Muscle of leg (tissue), 11 donors: Measurements from ENCODE around the gene MEF2C. TPM values are rescaled to one million over a fixed set of nuclear protein-coding genes. Genes with fewer than 3 reads are reported as not detected.

Experiments used
- DNase-seq: peaks from one replicate; pipeline ENCODE4 v3.0.0; 2013
- H3K27ac ChIP-seq: one replicate; pipeline ENCODE4 v1.5.1; 2013; ENCODE audit warnings: mild to moderate bottlenecking, low read length, control low read depth
- H3K27me3 ChIP-seq: one replicate; pipeline ENCODE4 v1.6.1; 2013; ENCODE audit warnings: low read length; ENCODE audit not compliant: control insufficient read depth, insufficient read depth
- H3K36me3 ChIP-seq: one replicate; pipeline ENCODE4 v1.6.1; 2013; ENCODE audit warnings: low read length; ENCODE audit not compliant: control insufficient read depth, insufficient read depth
- H3K4me1 ChIP-seq: one replicate; pipeline ENCODE4 v1.6.1; 2013; ENCODE audit warnings: low read length; ENCODE audit not compliant: control insufficient read depth, insufficient read depth
- H3K4me3 ChIP-seq: one replicate; pipeline ENCODE4 v1.5.1; 2013; ENCODE audit warnings: low read length, control low read depth
- H3K9me3 ChIP-seq: replicated peaks from 2 replicates; pipeline ENCODE4 v1.6.1; 2013; ENCODE audit warnings: low read depth, low read length; ENCODE audit not compliant: control insufficient read depth
- WGBS: methylation state at CpG from one replicate; pipeline ENCODE4 v1.1.5; 2013; ENCODE audit warnings: missing lambda C conversion rate; ENCODE audit not compliant: insufficient coverage; 5-methylcytosine and 5-hydroxymethylcytosine counted together
- polyA plus RNA-seq, 8 donors: library from polyadenylated mRNA; unstranded; fragments of 120-200 nt; gene quantifications; one replicate each; pipeline versions ENCODE4 v1.2.1 to v1.2.3, GENCODE V29; 2013; ENCODE audit warnings: inconsistent platforms in 1 of 8, low replicate concordance in 1 of 8; ENCODE audit not compliant: insufficient read length in 8 of 8, insufficient read depth in 1 of 8
- total RNA-seq: library from RNA; stranded (reverse); fragments of 120-200 nt; gene quantifications from one replicate; pipeline ENCODE4 v1.2.4, GENCODE V29; 2013

Gene MEF2C
- total and polyA plus RNA-seq, 9 donors: 440 to 987 (median 726) TPM

DNA sequence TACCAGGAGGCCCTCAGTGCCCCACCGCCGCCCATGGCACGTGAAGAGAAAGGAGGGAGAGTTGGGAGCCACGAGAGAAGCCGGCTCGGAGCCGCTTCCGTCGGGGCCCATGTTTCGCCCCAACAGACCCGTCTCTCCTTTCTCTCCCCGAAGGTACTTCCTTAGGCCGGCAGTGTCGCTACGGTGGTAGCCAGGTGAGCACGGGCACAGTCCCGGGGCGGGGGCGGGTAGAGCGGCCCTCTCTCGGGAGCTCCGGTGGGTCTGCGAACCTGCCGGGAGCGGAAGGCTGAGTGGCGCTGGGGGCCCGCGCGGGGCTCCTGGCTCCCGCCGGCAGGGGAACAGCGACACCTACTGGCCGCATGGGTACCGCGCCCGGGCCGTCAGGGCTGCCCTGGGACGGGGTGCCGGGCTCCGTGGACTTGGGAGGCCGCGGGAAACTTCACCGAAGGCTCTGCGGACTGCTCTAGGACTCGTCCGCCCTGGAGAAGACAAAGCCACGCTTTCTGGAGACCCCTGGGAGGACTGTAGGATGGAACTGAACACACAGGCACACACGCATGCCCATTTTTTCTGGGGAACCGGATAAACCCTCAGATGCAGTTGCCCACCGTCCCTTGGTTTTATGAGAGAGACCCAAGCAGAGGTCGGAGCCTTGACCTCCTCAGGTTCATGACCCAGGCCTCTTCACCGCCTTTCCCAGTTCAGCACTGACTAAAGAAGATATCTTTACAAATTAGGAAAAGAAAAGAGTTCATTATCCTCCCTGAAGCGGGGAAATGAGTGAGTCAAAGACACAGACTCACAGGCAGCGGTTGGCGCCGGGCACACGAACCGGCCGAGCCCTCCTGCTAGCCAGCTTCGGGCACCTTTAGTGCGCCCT is 202.5 kb downstream of the MEF2C start:
- no peaks in the 10 kb centered on the region for H3K9me3 ChIP-seq
- WGBS: 1% methylated on average over 44 of the region's 61 CpGs
- H3K4me1 ChIP-seq: peaks cover 24% of the 10 kb centered on the region
- DNase-seq: peak; percentile 57
- no peak overlapping the region for H3K27ac ChIP-seq
- H3K4me3 ChIP-seq: peak overlapping the region; percentile 6
- peaks cover 82% of the 10 kb centered on the region for H3K27me3 ChIP-seq
- no peaks in the 10 kb centered on the region for H3K36me3 ChIP-seq

DNA sequence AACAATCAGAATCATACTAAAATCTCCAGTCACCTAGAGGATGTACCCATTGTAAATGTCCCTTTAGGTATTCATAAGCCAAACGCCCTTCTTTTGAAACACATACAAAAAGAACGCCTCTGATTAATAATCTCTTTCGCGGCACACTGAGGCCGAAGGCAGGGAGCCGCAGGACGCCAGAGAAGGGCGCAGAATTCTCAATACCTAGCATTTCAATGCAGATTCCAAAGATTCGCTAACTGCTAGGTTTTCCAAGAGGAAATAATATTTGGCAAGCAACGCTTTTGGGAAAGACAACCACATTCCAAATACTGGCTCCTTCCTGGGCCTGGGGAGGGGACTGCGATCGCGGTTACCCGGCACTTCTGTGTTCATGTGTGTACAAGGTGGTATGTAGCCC is 203.3 kb downstream of the MEF2C start:
- WGBS: 6% methylated on average over 8 of the region's 14 CpGs
- Histone ChIP-seq H3K27ac (no peak overlapping the region), H3K27me3 (peaks cover 82% of the 10 kb centered on the region), H3K4me1 (peaks cover 26% of the 10 kb centered on the region), H3K36me3 (no peaks in the 10 kb centered on the region), H3K9me3 (no peaks in the 10 kb centered on the region), H3K4me3 (no peak overlapping the region)
- peak; percentile 9 for DNase-seq

DNA sequence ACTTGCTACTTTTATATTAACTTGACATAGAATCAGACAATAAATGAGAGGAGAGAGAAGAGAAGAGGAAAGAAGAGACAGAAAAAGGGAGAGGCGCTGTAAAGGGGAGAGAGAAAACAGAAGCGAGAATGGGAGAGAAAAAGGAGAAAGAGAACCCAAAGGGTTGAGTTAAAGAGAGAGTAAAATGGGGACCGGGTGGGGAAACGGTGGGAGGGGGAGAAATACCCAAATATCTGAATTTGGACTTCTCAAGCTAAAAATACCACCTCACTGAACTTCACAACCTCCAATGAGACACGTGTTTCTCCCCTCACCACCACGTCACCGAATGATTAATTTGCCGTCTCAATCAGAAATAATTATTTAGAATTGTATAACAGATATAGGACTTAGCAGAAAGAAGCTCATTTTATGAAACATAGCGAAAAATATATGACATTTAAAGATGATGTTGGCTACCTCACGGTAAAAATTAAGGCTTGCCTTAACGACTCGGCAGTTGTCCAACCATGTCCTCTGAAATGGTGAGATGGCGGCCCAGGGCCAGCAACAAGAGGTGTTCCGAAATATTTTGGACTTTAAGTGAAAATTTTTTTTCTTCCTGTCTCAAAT is 204.1 kb downstream of the MEF2C start:
- H3K27ac ChIP-seq: no peak overlapping the region
- H3K4me1 ChIP-seq: peaks cover 29% of the 10 kb centered on the region
- no peaks in the 10 kb centered on the region for H3K9me3 ChIP-seq
- H3K36me3 ChIP-seq: no peaks in the 10 kb centered on the region
- DNase-seq: no peak
- 17% methylated on average over 3 of the region's 14 CpGs for WGBS
- H3K27me3 ChIP-seq: peaks cover 82% of the 10 kb centered on the region
- H3K4me3 ChIP-seq: no peak overlapping the region

DNA sequence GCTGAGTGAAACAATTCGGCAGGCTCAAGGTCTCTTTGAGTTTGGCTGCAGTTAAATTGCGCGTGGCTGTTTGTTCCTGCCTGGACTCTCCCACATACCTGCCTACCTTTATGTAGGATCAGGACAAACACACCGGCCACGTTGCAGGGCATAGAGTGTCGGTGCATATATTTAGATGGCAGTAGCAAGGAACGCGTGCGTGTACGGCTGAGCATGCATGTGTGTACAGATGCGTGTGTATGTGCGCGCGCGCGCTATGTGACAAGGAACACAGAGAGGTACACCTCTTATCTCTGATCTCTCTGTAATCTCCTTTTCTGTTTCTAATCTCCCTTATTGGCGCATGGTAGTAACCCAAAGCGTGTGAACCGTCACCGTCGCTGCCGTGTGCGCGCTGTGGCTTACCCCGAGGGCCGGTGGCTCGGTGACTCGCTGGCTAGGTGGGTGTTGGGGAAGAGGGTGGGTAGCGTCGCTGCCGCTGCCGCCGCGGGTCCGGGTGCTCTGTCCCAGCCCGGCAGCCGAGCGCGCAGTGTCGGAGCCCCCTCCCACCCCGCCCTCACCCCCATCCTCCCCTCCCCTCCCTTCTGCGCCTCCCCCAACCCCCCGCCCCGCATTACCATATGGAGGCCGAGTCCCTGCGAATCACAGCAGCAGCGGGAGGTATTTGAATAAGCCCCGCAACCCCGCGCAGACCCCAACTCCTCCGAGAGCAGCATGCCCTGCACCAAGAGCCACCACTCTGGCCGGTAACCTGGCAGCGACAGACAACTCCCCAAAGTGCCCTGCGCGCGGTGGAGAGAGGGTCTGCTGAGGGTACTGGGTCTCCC is 204.8 kb downstream of the MEF2C start:
- H3K27me3 ChIP-seq: peaks cover 79% of the 10 kb centered on the region
- no peak overlapping the region for H3K4me3 ChIP-seq
- no peaks in the 10 kb centered on the region for H3K9me3 ChIP-seq
- no peak overlapping the region for H3K27ac ChIP-seq
- no peak for DNase-seq
- WGBS: 6% methylated on average over 17 of the region's 56 CpGs
- H3K4me1 ChIP-seq: peaks cover 24% of the 10 kb centered on the region
- H3K36me3 ChIP-seq: no peaks in the 10 kb centered on the region

DNA sequence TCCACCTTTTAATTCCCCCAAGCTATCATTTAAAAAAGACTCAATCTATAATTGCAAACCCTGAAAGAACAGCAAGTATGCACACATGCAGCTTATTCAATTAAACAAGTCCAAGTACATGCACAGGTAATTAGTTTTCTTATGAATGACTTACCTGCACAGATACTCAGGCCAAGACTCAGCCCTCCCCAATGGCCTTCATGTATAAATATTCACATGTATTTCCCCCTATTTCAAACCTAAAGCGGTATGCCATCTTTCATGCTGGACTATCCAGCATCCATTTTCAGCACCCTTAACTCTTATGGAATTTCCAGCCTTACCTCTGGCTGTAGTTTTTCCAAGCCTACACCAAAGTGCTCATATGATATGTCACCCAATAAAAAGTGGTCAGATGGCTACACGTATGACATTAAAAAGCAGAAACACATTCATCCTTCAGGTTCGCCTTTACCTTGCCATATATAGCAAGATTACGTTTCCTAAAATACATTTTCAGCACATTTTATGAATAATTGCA is 205.5 kb downstream of the MEF2C start:
- Histone ChIP-seq H3K9me3 (no peaks in the 10 kb centered on the region), H3K36me3 (no peaks in the 10 kb centered on the region), H3K27me3 (peaks cover 81% of the 10 kb centered on the region), H3K4me1 (peaks cover 24% of the 10 kb centered on the region), H3K27ac (no peak overlapping the region), H3K4me3 (no peak overlapping the region)
- DNase-seq: no peak
- WGBS: 11% methylated on average over 4 of the region's 4 CpGs

DNA sequence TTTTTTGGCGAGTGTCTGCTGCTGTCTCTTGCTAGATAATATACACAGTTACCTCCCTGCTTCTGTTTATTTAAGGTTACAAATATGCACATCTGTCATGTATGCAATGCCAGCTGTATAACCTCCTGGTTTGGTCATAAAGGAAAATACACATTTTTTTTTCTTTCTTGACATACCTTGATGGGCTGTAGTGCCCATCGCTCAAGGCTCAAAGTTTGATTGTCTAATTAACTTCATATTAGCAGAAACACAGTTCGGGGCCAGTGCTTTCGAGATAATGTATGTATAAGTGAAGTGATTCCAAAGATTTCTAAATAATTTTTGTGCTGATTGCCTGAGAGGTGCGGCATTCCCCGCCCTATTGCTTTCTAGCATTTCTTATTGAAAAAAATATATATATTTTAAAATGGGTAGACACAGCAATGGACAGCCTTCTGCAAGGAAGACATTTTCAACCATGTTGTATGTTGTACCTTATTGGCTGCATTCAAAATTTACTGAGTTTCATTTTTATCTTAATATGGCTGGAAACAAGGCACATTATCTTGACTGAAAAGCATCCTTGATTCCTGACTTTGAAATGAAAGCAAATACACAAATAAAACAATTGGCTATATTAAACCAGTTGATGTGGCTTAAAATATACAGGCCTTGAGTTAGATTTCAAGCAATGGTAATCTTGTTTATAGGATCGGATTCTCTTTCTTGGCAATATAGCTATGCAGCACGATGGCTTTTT is 206.2 kb downstream of the MEF2C start:
- no peak overlapping the region for H3K27ac ChIP-seq
- peaks cover 88% of the 10 kb centered on the region for H3K27me3 ChIP-seq
- no peak overlapping the region for H3K4me3 ChIP-seq
- no peak for DNase-seq
- H3K36me3 ChIP-seq: no peaks in the 10 kb centered on the region
- H3K4me1 ChIP-seq: peaks cover 27% of the 10 kb centered on the region
- H3K9me3 ChIP-seq: no peaks in the 10 kb centered on the region
- WGBS: 20% methylated on average over 1 of the region's 8 CpGs

DNA sequence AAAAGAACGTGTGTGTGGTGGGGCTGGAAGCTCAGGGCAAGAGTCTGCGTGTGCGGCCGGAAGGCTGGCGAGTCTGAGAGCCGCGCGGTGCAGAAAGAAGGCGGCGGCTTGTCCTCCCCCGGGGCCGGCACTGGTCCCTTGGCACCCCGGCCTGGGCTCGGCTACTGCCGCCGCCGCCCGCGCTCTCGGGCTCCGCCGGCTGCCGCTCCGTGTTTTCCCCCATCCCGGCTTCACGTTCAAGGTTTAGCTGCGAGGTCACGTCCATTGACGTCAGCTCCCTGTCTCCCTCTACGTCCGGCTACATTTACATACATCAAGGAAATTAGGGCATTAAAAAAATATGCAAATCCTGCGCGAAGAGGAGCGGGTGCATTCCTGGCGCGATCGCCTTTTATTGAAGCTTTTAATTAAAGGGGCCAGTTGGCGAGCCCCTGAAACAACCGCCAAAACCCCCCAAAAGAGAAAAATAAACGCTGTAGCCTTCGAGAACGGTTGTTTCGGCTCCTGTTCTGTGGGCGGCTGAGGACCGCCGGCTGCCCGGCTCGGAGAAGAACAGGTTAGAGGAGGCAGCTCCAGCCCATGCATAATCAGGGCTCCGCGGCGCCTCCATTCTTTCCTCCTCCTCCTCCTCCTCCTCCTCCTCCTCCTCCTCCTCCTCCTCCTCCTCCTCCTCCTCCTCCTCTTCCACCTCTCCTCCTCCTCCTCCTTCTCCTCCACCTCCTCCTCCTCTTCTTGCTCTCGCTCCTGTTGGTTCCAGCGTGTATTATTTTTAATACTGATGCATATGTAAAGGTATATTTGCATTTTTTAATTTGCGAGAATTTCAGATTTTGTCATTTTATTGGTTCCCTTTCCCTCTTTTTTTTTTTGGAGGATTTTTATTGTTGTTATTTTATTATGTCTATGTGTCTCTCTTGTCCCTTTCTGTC is 207.0 kb downstream of the MEF2C start:
- peak; percentile 50 for DNase-seq
- no peak overlapping the region for H3K27ac ChIP-seq
- no peak overlapping the region for H3K4me3 ChIP-seq
- H3K9me3 ChIP-seq: no peaks in the 10 kb centered on the region
- peaks cover 87% of the 10 kb centered on the region for H3K27me3 ChIP-seq
- no peaks in the 10 kb centered on the region for H3K36me3 ChIP-seq
- WGBS: 2% methylated on average over 30 of the region's 54 CpGs
- peaks cover 28% of the 10 kb centered on the region for H3K4me1 ChIP-seq

DNA sequence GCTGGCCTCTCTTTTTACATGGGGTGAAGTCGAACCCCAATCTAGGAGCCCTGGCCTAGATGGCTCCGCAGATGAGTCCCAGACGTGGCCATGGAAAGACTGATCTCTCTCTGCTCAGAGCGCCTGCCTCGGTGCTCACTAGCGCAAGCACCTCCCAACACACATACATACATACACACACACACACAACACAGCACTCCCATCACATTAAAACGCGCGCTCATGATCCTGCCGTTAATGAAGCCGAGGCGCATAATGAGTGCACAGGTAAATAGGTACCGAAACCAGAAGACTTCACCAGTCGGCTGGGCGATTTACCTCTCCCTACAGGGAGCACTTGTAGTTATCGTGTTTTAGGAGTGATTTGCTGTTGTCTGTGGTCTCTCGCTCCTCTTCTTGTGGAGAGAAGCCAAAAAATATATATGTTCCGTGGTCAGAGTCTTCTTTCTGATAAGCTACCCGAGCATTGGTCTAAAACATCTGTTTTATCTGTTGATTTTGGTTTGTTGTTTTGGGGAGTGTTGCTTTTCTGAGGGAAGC is 207.7 kb downstream of the MEF2C start:
- Histone ChIP-seq H3K4me1 (peaks cover 23% of the 10 kb centered on the region), H3K27ac (no peak overlapping the region), H3K9me3 (no peaks in the 10 kb centered on the region), H3K36me3 (no peaks in the 10 kb centered on the region), H3K4me3 (no peak overlapping the region), H3K27me3 (peaks cover 79% of the 10 kb centered on the region)
- no peak for DNase-seq
- 14% methylated on average over 9 of the region's 19 CpGs for WGBS
